Spleen (tissue), 7 donors: Measurements from ENCODE around the gene CFAP70.

ENCODE experiments used
- CTCF ChIP-seq, 11 experiments: fragments of 200-600 bp in 7 of 11; fragments of 450-650 bp in 4 of 11; sonication (generic) in 4 of 11; IDR thresholded peaks in 8 of 11; conservative IDR thresholded peaks in 3 of 11; 1 replicate in 7 of 11; 2 replicates in 4 of 11; pipeline versions ENCODE4 v1.4.0 to v1.8.0; 2016 to 2021; ENCODE audit warnings: antibody characterized with exemption in 11 of 11, inconsistent platforms in 4 of 11, mild to moderate bottlenecking in 1 of 11
- POLR2A ChIP-seq, 3 donors: fragments of 450-650 bp; IDR thresholded peaks; one replicate each; pipeline ENCODE4 v1.5.1; 2017; ENCODE audit warnings: antibody characterized with exemption in 3 of 3, mild to moderate bottlenecking in 1 of 3
- donor health status: DM: no; HTN: no; CAD: no; lungs with moderate emphysema.
- donor health status: DM: no; HTN: no; CAD: no.
- donor health status: DM: no; HTN: no; CAD: no.

DNA sequence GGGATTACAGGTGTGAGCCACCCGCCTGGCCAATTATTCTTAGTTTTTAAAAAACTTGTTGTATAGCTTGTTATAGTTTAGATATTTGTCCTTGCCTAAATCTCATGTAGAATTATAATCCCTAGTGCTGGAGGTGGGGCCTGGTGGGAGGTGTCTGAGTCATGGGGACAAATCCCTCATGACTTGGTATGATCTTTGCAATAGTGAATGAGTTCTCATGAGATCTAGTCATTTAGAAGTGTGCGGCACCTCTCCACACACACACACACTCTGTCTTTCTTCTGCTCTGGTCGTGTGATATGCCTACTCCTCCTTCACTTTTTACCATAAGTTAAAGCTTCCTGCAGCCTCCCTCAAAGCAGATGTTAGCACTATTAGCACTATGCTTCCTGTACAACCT is 153.6 kb downstream of the CFAP70 start:
- TF ChIP-seq CTCF (IDR thresholded peaks at IDR 0.05 in 8 of 11, conservative IDR thresholded peaks at IDR 0.05 in 3 of 11) (no peak), POLR2A (IDR thresholded peaks at IDR 0.05) (no peak)
